Coronary artery (tissue), 2 donors: Measurements from ENCODE around the gene KCTD16.

Experiments used
- DNase-seq: peaks from one replicate; pipeline ENCODE4 v3.0.0-alpha.2; 2017; ENCODE audit warnings: low spot score
- H3K27ac ChIP-seq, 2 donors: fragments of 200-600 bp; sonication (generic); one replicate each; pipeline ENCODE4 v1.5.1; 2016 to 2019
- H3K4me3 ChIP-seq: fragments of 200-600 bp; sonication (generic); 2 replicates; pipeline ENCODE4 v1.5.1; 2016; ENCODE audit warnings: mild to moderate bottlenecking, moderate library complexity
- TF ChIP-seq, protein P1 (sequence below): fragments of 200-600 bp; sonication (generic); IDR thresholded peaks from one replicate; pipeline ENCODE4 v1.5.1; 2019; ENCODE audit warnings: antibody characterized with exemption

The KCTD16 gene

DNA sequence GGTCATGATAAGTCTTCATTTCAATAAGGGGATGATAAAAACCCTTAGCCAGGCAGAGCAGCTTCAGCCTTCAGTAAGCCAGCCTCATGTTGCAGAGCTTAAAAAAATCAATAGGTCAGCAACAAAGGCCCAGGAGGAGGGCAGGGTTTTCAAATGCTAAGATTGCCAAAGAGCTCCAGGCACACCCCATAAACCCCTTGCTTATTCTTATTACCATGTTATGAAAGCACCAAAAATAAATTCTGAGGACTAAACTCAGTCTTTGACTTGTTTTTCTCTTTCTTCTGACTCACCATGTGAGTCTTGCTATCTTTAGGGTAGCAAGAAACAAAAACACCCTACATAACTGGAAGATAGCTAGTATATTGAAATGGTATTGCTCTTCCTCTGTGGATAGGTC is 317.1 kb downstream of the KCTD16 start:
- no peak for DNase-seq
- TF ChIP-seq, protein P1, sequence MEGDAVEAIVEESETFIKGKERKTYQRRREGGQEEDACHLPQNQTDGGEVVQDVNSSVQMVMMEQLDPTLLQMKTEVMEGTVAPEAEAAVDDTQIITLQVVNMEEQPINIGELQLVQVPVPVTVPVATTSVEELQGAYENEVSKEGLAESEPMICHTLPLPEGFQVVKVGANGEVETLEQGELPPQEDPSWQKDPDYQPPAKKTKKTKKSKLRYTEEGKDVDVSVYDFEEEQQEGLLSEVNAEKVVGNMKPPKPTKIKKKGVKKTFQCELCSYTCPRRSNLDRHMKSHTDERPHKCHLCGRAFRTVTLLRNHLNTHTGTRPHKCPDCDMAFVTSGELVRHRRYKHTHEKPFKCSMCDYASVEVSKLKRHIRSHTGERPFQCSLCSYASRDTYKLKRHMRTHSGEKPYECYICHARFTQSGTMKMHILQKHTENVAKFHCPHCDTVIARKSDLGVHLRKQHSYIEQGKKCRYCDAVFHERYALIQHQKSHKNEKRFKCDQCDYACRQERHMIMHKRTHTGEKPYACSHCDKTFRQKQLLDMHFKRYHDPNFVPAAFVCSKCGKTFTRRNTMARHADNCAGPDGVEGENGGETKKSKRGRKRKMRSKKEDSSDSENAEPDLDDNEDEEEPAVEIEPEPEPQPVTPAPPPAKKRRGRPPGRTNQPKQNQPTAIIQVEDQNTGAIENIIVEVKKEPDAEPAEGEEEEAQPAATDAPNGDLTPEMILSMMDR, result no peak
- Histone ChIP-seq H3K4me3 (no peak overlapping the region), H3K27ac (no peak overlapping the region)

DNA sequence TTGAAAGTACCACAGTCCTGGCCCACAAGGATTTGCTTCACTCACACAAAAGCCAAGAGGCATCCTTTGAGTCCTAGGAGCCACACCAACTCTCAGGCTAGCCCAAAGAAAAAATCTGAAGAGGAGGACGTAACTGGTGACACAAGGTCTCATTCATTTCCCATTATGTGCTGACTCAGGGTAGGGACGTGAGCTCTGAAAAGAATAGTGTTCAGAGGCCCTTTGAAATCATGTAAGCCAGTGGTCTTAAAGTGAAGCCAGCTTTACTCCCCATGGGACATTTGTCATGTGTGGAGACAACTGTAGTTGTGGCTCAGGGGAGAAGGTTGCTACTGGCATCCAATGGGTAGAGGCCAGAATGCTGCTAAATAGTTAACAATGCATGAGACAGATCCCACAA is 332.4 kb downstream of the KCTD16 start:
- Histone ChIP-seq H3K27ac (no peak overlapping the region), H3K4me3 (no peak overlapping the region)
- TF ChIP-seq, protein P1, result no peak
- no peak for DNase-seq

DNA sequence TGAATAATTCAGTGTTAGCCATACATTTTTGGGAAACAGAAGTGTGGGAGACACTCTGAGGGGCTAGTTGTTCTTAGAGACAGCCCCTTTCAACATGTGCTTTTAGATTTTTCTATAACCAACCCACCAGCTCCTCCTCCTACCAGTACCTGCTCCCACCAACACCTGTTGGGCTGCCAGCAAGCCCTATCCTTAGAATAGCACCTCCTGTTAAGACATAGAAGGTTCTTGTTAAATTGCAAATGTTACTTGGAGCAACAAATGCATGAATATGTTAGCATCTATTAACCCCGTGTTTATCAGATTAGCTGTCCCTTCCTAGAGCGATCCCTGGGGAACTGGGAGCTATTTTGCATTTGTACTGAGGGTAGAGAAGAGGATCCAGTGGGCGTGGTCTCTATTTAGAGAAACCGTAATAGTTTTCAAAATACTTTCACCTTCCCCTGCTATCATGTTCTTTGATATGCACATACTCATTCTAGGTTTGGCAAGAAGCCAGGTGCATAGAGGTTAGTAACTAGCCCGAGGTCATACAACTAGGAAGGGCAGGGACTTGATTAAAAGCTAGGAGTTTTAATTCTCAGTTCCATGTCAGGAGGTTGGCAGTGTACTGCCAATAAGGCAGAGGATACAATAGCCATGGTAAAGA is 334.4 kb downstream of the KCTD16 start:
- DNase-seq, result no peak
- Histone ChIP-seq H3K4me3 (no peak overlapping the region), H3K27ac (no peak overlapping the region)
- TF ChIP-seq, protein P1, result no peak

DNA sequence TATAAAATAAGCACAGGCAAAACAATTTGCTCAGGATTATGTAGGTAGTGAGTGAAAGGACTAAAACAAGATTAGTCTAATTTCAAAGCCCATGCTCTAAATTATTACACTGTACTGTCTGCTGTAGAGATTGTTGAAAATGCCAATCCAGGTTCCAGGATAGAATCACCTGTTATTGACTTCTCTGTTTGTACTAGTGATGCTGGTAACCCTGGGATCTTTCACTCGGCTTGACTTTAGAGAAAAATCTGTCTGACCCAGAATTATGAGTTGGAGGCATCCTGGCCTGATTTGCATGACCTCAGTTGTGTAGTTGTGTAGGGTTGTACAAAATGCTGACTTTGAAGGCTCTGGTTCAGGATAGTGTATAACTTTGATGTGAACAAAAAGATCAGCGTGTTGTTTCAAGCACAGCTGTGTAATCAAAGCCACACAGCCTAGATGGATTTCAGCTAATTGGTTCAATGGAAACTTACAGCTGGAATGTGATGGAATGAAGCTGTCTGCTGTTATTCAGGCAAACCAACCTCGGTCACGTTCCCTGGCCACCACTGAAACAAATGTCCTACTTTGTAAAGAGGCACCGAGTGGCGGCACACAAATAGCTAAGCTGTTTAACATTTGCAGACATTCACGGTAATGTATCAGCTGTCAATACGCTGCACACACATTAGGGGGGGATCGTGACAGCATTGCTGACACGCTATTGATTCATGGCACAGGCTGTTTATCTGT is 340.3 kb downstream of the KCTD16 start:
- Histone ChIP-seq H3K4me3 (no peak overlapping the region), H3K27ac (no peak overlapping the region)
- DNase-seq, result no peak
- TF ChIP-seq, protein P1, result no peak

DNA sequence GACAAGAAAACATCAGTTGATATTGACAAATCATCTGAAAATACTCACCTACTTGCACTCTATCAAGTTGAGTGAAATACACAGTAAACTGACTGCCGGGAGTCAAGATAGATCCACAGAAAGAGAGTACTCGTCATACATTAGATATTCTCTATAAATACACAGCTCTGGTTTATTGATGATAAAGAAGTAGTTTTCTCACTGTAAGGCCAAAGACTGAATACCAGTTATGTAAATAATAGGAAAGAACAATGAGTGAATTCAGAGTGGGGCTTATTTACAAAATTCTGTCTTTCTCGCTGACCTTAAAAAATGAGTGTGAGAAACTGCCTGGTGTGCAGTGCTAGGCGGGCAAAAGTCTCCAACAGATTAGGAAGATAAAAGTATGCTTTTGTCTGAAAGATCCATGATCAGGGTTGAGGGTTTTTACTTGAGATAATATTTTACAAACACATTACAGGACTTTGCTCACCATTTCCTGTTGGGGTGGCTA is 341.0 kb downstream of the KCTD16 start:
- Histone ChIP-seq H3K4me3 (no peak overlapping the region), H3K27ac (no peak overlapping the region)
- DNase-seq, result no peak
- TF ChIP-seq, protein P1, result no peak

DNA sequence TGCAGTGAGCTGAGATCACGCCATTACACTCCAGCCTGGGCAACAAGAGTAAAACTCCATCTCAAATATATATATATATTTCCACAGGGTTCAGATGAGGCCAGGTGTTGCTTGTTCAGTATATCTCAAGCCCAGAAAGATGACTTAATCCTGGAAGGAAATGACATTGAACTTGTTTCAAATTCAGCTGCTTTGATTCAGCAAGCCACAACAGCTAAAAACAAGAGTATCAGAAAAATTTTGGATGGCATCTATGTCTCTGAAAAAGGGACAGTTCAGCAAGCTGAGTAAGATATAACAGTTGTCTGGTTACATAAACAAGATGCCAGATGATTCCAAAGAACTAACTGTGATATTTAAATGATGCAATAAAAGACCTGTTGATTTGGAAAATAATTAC is 352.0 kb downstream of the KCTD16 start:
- Histone ChIP-seq H3K27ac (no peak overlapping the region), H3K4me3 (no peak overlapping the region)
- TF ChIP-seq, protein P1, result no peak
- DNase-seq, result no peak

DNA sequence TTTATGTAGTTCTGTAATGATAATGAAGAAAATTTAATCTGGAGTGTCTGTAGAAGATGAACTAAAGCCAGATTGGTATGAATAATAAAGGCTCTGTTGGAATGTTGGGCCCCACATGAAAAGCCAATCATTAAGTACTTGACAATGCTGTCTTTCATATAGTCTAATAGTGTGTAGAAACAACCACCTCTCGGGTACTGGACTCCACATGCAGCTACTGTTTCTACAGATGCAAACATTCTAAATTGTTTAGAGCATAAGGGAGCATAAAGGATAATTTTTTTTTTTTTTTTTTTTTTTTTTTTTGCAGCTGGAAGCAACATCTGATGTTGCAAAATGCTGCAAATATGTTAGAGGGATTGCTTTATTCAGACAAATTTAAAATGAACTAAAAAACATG is 354.3 kb downstream of the KCTD16 start:
- no peak overlapping the region for H3K27ac ChIP-seq

More for the DNA sequence above, 354.3 kb downstream of the KCTD16 start:
- DNase-seq, result no peak
- TF ChIP-seq, protein P1, result no peak
- no peak overlapping the region for H3K4me3 ChIP-seq
